ENCODE data around the gene NWD2.

DNA sequence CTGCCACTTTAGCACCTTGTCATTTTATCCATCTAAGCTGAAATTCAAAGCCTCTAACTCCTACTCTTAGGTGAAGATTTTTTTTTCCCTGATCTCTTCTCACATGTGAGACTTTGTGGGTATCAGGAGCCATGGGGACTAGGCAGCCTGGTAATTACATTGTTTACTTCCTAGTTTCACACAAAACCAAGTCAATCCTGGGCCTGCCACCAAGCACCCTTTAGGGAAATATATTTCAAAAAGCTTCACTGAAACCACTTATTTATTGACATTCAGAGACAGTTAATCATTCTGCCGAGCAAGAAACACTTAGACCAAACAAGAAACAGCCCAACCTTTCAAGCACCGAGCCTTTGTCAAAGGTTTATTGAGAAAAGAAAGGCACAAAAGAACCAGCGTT, 241.6 kb downstream of the NWD2 start:
- TF ChIP-seq, protein P1, sequence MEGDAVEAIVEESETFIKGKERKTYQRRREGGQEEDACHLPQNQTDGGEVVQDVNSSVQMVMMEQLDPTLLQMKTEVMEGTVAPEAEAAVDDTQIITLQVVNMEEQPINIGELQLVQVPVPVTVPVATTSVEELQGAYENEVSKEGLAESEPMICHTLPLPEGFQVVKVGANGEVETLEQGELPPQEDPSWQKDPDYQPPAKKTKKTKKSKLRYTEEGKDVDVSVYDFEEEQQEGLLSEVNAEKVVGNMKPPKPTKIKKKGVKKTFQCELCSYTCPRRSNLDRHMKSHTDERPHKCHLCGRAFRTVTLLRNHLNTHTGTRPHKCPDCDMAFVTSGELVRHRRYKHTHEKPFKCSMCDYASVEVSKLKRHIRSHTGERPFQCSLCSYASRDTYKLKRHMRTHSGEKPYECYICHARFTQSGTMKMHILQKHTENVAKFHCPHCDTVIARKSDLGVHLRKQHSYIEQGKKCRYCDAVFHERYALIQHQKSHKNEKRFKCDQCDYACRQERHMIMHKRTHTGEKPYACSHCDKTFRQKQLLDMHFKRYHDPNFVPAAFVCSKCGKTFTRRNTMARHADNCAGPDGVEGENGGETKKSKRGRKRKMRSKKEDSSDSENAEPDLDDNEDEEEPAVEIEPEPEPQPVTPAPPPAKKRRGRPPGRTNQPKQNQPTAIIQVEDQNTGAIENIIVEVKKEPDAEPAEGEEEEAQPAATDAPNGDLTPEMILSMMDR (IDR thresholded peaks at IDR 0.05) = no peak
- TF ChIP-seq POLR2A (IDR thresholded peaks at IDR 0.05) = no peak
- no peak for TF ChIP-seq POLR2AphosphoS5 (IDR thresholded peaks at IDR 0.05)
- no peak for TF ChIP-seq EP300 (IDR thresholded peaks at IDR 0.05)
